ENCODE data around the gene CCDC93. TPM values are rescaled to one million over a fixed set of nuclear protein-coding genes. Genes with fewer than 3 reads are reported as not detected.

CCDC93 gene
- total and polyA plus RNA-seq, 2 of the 4 experiments (the other 2 are of a cell fraction) = 8.1 to 17.2 TPM

DNA sequence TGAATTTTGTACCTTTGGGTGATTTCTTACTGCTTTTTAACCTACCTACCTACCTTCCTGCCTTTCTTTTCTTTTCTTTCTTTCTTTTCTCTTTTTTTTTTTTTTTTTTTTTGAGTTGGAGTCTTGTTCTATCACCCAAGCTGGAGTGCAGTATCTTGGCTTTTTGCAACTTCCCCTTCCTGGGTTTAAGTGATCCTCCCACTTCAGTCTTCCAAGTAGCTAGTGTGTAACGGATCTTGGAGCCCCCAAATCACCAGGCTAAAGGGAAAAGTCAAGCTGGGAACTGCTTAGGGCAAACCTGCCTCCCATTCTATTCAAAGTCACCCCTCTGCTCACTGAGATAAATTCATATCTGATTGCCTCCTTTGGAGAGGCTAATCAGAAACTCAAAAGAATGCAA, 138.1 kb downstream of the CCDC93 start:
- Histone ChIP-seq H3K9ac (ENCODE audit: low read depth, low read length) (no peak overlapping the region), H3K56ac (ENCODE audit: extremely low read depth, insufficient read depth, low read length) (no peak overlapping the region), H3K23ac (ENCODE audit: low read depth, low read length) (no peak overlapping the region), H2BK5ac (ENCODE audit: low read depth, low read length, poor library complexity, severe bottlenecking) (no peak overlapping the region), H4K20me1 (ENCODE audit: insufficient read depth, low read length) (no peaks in the 10 kb centered on the region), H3K4me1 (ENCODE audit: control insufficient read depth, insufficient read depth, low read length) (no peaks in the 10 kb centered on the region), H3K14ac (replicated peaks; ENCODE audit: low read depth, low read length) (no peak overlapping the region), H3K9me3 (ENCODE audit: control insufficient read depth, insufficient read depth, low read length) (no peaks in the 10 kb centered on the region; the same call in 1 of the 2 replicates), H3K4ac (ENCODE audit: low read depth, low read length) (no peak overlapping the region), H2AK9ac (replicated peaks; ENCODE audit: low read depth, low read length, poor library complexity) (no peak overlapping the region), H2BK15ac (ENCODE audit: low read depth, low read length) (no peak overlapping the region), H3K4me2 (ENCODE audit: low read depth, low read length) (no peak overlapping the region), H3K9me1 (ENCODE audit: insufficient read depth, low read length) (no peaks in the 10 kb centered on the region), H3K79me1 (ENCODE audit: low read depth in 1 of 2, low read length in 2 of 2) (no peaks in the 10 kb centered on the region), H2BK20ac (ENCODE audit: low read depth, low read length) (no peak overlapping the region), H2AK5ac (ENCODE audit: low read depth, low read length) (no peak overlapping the region), H4K91ac (ENCODE audit: insufficient read depth, low read depth, low read length) (no peak overlapping the region), H2BK120ac (ENCODE audit: low read depth, low read length) (no peak overlapping the region), H3K4me3 (ENCODE audit: insufficient read depth, low read depth, low read length) (no peak overlapping the region), H3K18ac (ENCODE audit: low read depth, low read length) (no peak overlapping the region), H4K8ac (ENCODE audit: low read depth in 2 of 2, low read length in 2 of 2) (no peak overlapping the region), H4K5ac (ENCODE audit: low read depth, low read length) (no peak overlapping the region), H3K36me3 (ENCODE audit: control insufficient read depth, insufficient read depth, low read length) (no peaks in the 10 kb centered on the region), H2AFZ (replicated peaks; ENCODE audit: low read length, poor library complexity) (no peak overlapping the region), H3K27me3 (ENCODE audit: control insufficient read depth, insufficient read depth, low read length) (peaks cover 2% of the 10 kb centered on the region; the same call in 1 of the 2 replicates), H3K27ac (ENCODE audit: insufficient read depth, low read length) (no peak overlapping the region)
- CTCF ChIA-PET = no interaction called here
- TF ChIP-seq CHD1 (IDR thresholded peaks at IDR 0.05; ENCODE audit: low read depth, low read length) (no peak), FOS (IDR thresholded peaks at IDR 0.05; ENCODE audit: low read depth, low read length) (no peak), RAD21 (IDR thresholded peaks at IDR 0.05; ENCODE audit: low read length) (no peak), SMC3 (IDR thresholded peaks at IDR 0.05; ENCODE audit: low read depth, low read length) (no peak), RFX5 (IDR thresholded peaks at IDR 0.05; ENCODE audit: low read depth, low read length) (no peak), BHLHE40 (IDR thresholded peaks at IDR 0.05; ENCODE audit: low read depth, low read length) (no peak)
- TF ChIP-seq, protein P1, sequence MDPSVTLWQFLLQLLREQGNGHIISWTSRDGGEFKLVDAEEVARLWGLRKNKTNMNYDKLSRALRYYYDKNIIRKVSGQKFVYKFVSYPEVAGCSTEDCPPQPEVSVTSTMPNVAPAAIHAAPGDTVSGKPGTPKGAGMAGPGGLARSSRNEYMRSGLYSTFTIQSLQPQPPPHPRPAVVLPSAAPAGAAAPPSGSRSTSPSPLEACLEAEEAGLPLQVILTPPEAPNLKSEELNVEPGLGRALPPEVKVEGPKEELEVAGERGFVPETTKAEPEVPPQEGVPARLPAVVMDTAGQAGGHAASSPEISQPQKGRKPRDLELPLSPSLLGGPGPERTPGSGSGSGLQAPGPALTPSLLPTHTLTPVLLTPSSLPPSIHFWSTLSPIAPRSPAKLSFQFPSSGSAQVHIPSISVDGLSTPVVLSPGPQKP (IDR thresholded peaks at IDR 0.05; ENCODE audit: borderline replicate concordance, low read depth, low read length) = no peak
- TF ChIP-seq, protein P2, sequence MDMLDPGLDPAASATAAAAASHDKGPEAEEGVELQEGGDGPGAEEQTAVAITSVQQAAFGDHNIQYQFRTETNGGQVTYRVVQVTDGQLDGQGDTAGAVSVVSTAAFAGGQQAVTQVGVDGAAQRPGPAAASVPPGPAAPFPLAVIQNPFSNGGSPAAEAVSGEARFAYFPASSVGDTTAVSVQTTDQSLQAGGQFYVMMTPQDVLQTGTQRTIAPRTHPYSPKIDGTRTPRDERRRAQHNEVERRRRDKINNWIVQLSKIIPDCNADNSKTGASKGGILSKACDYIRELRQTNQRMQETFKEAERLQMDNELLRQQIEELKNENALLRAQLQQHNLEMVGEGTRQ (IDR thresholded peaks at IDR 0.05; ENCODE audit: low read depth, low read length) = no peak
- DNase-seq (no peak), ATAC-seq (ENCODE audit: low read depth) (no peak)
- dilution Hi-C loops (cut with HindIII; ENCODE audit: low sequenced_read_pairs, unreplicated experiment) (no loop called here), in situ Hi-C loops (cut with MboI; ENCODE audit: low sequenced_read_pairs) (no loop called here), intact Hi-C loops (cut with micrococcal nuclease) (no loop called here)
- BruUV-seq (replicated peaks) = no TSS peak
- POLR2A ChIA-PET (ENCODE audit: unreplicated experiment) = no interaction called here
- no CpG with 5 or more reads among the region's 1 CpG for WGBS, 2 experiments (ENCODE audit: extremely low coverage in 2 of 2, insufficient read length in 1 of 2)

Small RNA genes within 50 kb of the gene (microRNA-seq; reads per million reads assigned to microRNA genes)
- gene RN7SL111P (ENCODE audit: insufficient read depth, insufficient read length) = not detected

Small RNA genes within 50 kb of the gene (small RNA-seq; reads per million reads assigned to genes)
- 0 reads per million in 5 experiments for gene RN7SL111P

Other genes starting within 250 kb of the CCDC93 start
- 68.3 and 69.9 TPM in 2 replicates for gene DDX18, start 199.4 kb downstream of the CCDC93 start, total RNA-seq (2012; rRNA removed)
- gene DDX18, start 199.4 kb downstream of the CCDC93 start, polyA plus RNA-seq (2012; rRNA removed) = 30.2 and 34.6 TPM in 2 replicates
- 9.1 and 12.5 TPM in 2 replicates for gene INSIG2, start 74.4 kb upstream of the CCDC93 start, total RNA-seq (2012; rRNA removed)
- gene INSIG2, start 74.4 kb upstream of the CCDC93 start, polyA plus RNA-seq (2012; rRNA removed) = 8.2 and 11.7 TPM in 2 replicates

All from IMR-90 (cell line).